SU-DHL-6 (cell line): ENCODE data around the gene PPM1H.

ENCODE experiments used
- H2AFZ ChIP-seq: fragments of 200-600 bp; sonication (generic); 2 replicates; pipeline ENCODE4 v1.6.1; 2014; ENCODE audit warnings: low read depth, mild to moderate bottlenecking, moderate library complexity, mixed read lengths, antibody characterized with exemption, low read length; ENCODE audit not compliant: severe bottlenecking
- H3F3A ChIP-seq: fragments of 200-600 bp; shearing (Covaris generic); 2 replicates; pipeline ENCODE4 v1.6.0; 2016; ENCODE audit warnings: antibody characterized with exemption, mild to moderate bottlenecking; ENCODE audit not compliant: insufficient read depth
- H3K27ac ChIP-seq: fragments of 200-600 bp; sonication (generic); 2 replicates; pipeline ENCODE4 v1.5.1; 2016; ENCODE audit warnings: low read depth, mild to moderate bottlenecking, low read length, moderate library complexity, mixed read lengths
- H3K27me3 ChIP-seq: fragments of 200-600 bp; sonication (generic), shearing (Covaris generic); 2 replicates; pipeline ENCODE4 v1.6.0; 2014; ENCODE audit warnings: mild to moderate bottlenecking, low read length
- H3K36me3 ChIP-seq: fragments of 200-600 bp; sonication (generic); 2 replicates; pipeline ENCODE4 v1.6.1; 2014; ENCODE audit warnings: mild to moderate bottlenecking, low read length, mixed read lengths
- H3K4me2 ChIP-seq: fragments of 300-600, 200-600 bp; shearing (Covaris generic), sonication (generic); 2 replicates; pipeline ENCODE4 v1.6.0; 2014; ENCODE audit warnings: low read length, low read depth, mild to moderate bottlenecking; ENCODE audit not compliant: poor library complexity, severe bottlenecking
- H3K4me3 ChIP-seq: fragments of 200-600 bp; sonication (generic); 2 replicates; pipeline ENCODE4 v1.5.1; 2014; ENCODE audit warnings: antibody characterized with exemption, low read length, mild to moderate bottlenecking, mixed read lengths; ENCODE audit not compliant: insufficient read depth, poor library complexity, severe bottlenecking
- H3K79me2 ChIP-seq: fragments of 200-600 bp; sonication (generic); 2 replicates; pipeline ENCODE4 v1.6.1; 2014; ENCODE audit warnings: mild to moderate bottlenecking, low read length, moderate library complexity; ENCODE audit not compliant: insufficient read depth
- H3K9ac ChIP-seq: fragments of 200-600 bp; sonication (generic); 2 replicates; pipeline ENCODE4 v1.7.0; 2014; ENCODE audit warnings: mild to moderate bottlenecking, low read length
- H3K9me2 ChIP-seq: fragments of 200-600 bp; sonication (generic); replicated peaks from 2 replicates; pipeline ENCODE4 v1.6.1; 2014; ENCODE audit warnings: low read length; ENCODE audit not compliant: insufficient read depth
- H3K9me3 ChIP-seq: fragments of 200-600 bp; sonication (generic); 2 replicates; pipeline ENCODE4 v1.6.1; 2014; ENCODE audit warnings: low read length, mixed read lengths; ENCODE audit not compliant: insufficient read depth
- H4K20me1 ChIP-seq: fragments of 200-600 bp; sonication (generic); 2 replicates; pipeline ENCODE4 v1.6.1; 2014; ENCODE audit warnings: low read depth, mild to moderate bottlenecking, antibody characterized with exemption, low read length, moderate library complexity, mixed read lengths
- CTCF ChIP-seq: fragments of 200-600 bp; sonication (generic); IDR thresholded peaks from one replicate; pipeline ENCODE4 v1.5.1; 2017; ENCODE audit warnings: antibody characterized with exemption, mild to moderate bottlenecking, low read length, moderate library complexity; ENCODE audit not compliant: insufficient read depth, poor library complexity, severe bottlenecking
- EZH2phosphoT487 ChIP-seq: fragments of 200-600 bp; sonication (generic), shearing (Covaris generic); conservative IDR thresholded peaks from 2 replicates; pipeline ENCODE4 v1.6.1; 2018; ENCODE audit warnings: mild to moderate bottlenecking, antibody characterized with exemption, low read length, moderate library complexity, mixed read lengths

The PPM1H gene

GRCh38 chr12:62913380-62913779 lies 21.6 kb downstream of the PPM1H start:
- Histone ChIP-seq H3K79me2 (no peaks in the 10 kb centered on the region), H4K20me1 (no peaks in the 10 kb centered on the region), H3K9me2 (no peaks in the 10 kb centered on the region), H3K27me3 (no peaks in the 10 kb centered on the region), H3K9ac (no peak overlapping the region), H3K4me2 (no peak overlapping the region), H3K9me3 (no peaks in the 10 kb centered on the region), H3K4me3 (no peak overlapping the region), H3K27ac (no peak overlapping the region), H3K36me3 (no peaks in the 10 kb centered on the region), H3F3A (no peaks in the 10 kb centered on the region), H2AFZ (no peak overlapping the region)
- TF ChIP-seq CTCF (no peak), EZH2phosphoT487 (no peak)

DNA sequence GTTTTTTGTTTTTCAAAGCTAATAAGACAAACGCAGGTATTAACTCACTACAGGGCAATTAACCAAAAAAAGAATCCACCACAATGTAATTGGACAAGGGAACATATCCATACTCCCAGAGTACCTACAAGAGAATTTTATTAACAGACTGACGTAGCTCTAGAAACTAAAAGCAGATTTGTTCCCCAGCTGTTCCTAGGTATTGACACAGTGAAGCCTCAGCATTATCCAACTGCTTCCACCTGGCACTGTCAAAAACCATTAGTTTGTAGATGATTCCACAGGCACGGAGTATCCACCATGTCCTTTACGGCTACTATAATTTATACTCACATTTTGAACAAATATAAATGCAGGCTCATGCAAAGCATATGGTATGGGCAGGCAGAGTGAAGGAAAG lies 22.3 kb downstream of the PPM1H start:
- H3K4me3 ChIP-seq: no peak overlapping the region
- no peak overlapping the region for H3K9ac ChIP-seq
- no peaks in the 10 kb centered on the region for H3K36me3 ChIP-seq
- TF ChIP-seq EZH2phosphoT487 (no peak), CTCF (no peak)
- no peak overlapping the region for H2AFZ ChIP-seq
- no peak overlapping the region for H3K4me2 ChIP-seq
- H4K20me1 ChIP-seq: no peaks in the 10 kb centered on the region
- no peaks in the 10 kb centered on the region for H3K9me3 ChIP-seq
- no peaks in the 10 kb centered on the region for H3K79me2 ChIP-seq
- H3K27ac ChIP-seq: no peak overlapping the region
- no peaks in the 10 kb centered on the region for H3K9me2 ChIP-seq
- H3F3A ChIP-seq: no peaks in the 10 kb centered on the region
- H3K27me3 ChIP-seq: no peaks in the 10 kb centered on the region

GRCh38 chr12:62911286-62911685 lies 23.7 kb downstream of the PPM1H start:
- H3K36me3 ChIP-seq: no peaks in the 10 kb centered on the region
- TF ChIP-seq CTCF (no peak), EZH2phosphoT487 (no peak)
- H3K27ac ChIP-seq: no peak overlapping the region
- H3K27me3 ChIP-seq: no peaks in the 10 kb centered on the region
- no peak overlapping the region for H3K4me2 ChIP-seq
- no peaks in the 10 kb centered on the region for H3K79me2 ChIP-seq
- no peaks in the 10 kb centered on the region for H3K9me3 ChIP-seq
- H3F3A ChIP-seq: no peaks in the 10 kb centered on the region
- no peak overlapping the region for H3K4me3 ChIP-seq
- H3K9ac ChIP-seq: no peak overlapping the region
- no peak overlapping the region for H2AFZ ChIP-seq
- H3K9me2 ChIP-seq: no peaks in the 10 kb centered on the region
- H4K20me1 ChIP-seq: no peaks in the 10 kb centered on the region
